D721Med (cell line): ENCODE measurements around the gene TUBB6.

Experiments
- DNase-seq: peaks from one replicate; pipeline ENCODE4 v3.0.0; 2011; ENCODE audit warnings: low spot score; ENCODE audit not compliant: insufficient read length
- FAIRE-seq: peaks from 2 replicates; lab custom pipeline; 2011; peaks lifted over from hg19 to GRCh38; lab: Jason Lieb, UNC
- TF ChIP-seq, protein P1 (sequence below): IDR thresholded peaks from 2 replicates; pipeline ENCODE4 v1.5.1; 2012; ENCODE audit warnings: mild to moderate bottlenecking, control low read depth; ENCODE audit not compliant: insufficient read depth; ENCODE audit errors: missing control alignments

The TUBB6 gene

DNA sequence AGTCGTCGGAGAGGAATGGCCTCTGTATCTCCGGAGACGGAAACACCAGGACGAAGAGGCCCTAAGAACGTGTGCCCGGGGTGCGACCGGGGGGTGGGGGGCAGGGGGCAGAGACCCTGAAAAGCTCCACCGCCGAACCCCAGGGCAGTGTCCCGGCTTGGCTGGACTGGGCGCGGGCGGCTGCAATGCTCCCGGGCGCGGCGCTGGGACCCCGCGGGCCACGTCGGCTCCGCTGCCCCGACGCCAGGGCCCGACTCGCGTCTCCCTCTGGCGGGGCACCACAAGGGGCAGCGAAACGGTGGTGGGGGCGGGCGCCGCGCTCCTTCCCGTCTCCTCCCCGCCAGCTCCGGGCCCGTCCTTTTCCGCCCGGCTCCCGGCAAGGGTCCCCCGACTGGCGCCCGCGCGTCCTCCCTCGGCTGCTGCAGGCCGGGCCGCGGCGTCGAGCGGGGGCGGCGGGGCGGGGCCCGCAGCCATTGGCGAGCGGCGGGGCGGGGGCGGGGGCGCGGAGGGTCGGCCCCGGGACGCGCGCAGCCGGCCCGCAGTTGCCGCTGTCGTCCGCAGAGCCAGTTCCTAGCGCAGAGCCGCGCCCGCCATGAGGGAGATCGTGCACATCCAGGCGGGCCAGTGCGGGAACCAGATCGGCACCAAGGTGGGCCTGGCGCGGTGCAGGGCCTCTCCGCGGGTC lies at the start of gene TUBB6:
Gene TUBB6, plus strand, starts transcription at position 541 of the 685 bp plus-strand sequence. Its CDS starts 52 bp downstream, at position 593.
- DNase-seq: peak; percentile 45
- TF ChIP-seq, protein P1, sequence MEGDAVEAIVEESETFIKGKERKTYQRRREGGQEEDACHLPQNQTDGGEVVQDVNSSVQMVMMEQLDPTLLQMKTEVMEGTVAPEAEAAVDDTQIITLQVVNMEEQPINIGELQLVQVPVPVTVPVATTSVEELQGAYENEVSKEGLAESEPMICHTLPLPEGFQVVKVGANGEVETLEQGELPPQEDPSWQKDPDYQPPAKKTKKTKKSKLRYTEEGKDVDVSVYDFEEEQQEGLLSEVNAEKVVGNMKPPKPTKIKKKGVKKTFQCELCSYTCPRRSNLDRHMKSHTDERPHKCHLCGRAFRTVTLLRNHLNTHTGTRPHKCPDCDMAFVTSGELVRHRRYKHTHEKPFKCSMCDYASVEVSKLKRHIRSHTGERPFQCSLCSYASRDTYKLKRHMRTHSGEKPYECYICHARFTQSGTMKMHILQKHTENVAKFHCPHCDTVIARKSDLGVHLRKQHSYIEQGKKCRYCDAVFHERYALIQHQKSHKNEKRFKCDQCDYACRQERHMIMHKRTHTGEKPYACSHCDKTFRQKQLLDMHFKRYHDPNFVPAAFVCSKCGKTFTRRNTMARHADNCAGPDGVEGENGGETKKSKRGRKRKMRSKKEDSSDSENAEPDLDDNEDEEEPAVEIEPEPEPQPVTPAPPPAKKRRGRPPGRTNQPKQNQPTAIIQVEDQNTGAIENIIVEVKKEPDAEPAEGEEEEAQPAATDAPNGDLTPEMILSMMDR: no peak
- FAIRE-seq: no peak

DNA sequence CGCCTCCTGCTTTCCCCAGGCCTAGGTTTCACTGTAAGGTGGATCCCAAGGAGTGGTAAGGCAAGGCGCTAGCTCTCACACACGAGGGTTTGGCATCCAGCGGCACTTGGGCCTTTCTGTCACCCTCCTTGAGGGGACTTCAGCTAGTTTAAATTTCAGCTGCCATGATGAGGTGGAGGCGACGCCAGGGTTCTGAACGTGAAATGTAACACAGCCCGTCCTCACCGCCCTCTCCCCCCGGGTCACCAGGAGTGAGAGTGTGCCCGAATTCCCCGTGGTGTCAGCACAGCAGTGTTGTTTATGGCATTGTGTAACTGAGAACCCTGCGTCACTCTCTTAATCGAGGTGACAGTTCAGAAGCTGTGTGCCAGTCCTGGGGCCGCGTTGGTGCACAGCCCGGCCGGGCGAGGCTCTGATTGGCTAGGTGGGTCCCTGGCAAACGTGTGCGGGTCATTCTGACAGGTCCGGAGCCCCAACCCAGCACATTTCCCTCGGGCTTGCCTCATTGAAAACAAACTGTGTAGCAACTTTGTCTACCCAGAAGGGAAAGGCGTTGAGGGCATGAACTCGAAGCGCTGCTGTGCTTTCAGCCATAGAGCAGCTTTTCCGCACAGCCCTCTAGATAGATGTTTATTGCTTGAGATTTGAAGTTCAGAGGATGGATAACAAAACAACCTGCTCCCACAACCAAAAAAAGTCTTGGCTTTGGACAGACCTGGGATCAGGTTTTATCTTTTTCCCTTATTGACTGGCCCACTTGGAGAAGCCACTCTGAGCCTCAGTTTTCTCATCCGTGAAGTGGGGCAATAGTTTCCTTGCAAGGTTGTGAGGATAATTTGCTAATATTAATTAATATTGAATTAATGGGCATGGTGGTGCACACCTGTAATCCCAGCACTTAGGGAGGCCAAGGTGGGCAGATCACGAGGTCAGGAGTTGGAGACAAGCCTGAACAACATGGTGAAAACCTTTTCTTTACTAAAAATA lies 49.0 kb upstream of the TUBB6 start:
- no peak for FAIRE-seq
- no peak for DNase-seq

GRCh38 chr18:12262748-12263147 lies 45.3 kb upstream of the TUBB6 start:
- DNase-seq (no peak), FAIRE-seq (no peak)
- TF ChIP-seq, protein P1: no peak

More for the DNA sequence above, 49.0 kb upstream of the TUBB6 start:
- TF ChIP-seq, protein P1: no peak

DNA sequence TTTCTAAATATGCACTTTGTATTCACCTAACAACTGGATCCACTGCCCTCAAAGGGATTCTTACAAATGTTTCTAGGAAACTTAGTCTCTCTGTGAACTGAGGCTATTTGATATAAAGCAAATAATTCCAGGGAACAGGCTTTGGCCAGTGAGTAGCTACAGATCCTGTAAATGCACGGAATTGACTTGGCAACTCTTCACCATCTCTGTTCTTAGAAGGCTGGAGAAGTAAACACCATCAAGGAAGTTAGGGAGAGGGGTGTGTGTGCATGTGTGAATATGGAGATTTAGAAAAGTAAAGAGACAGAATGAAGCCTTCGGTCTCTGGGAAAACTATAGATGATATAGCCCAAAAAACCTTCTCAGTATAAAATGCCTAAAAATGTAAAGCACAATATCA lies 43.2 kb upstream of the TUBB6 start:
- FAIRE-seq (no peak), DNase-seq (no peak)
- TF ChIP-seq, protein P1: no peak

GRCh38 chr18:12271376-12272235 lies 36.4 kb upstream of the TUBB6 start:
- FAIRE-seq: no peak
- peak; percentile 62 for DNase-seq
- TF ChIP-seq, protein P1: peak; percentile 57

DNA sequence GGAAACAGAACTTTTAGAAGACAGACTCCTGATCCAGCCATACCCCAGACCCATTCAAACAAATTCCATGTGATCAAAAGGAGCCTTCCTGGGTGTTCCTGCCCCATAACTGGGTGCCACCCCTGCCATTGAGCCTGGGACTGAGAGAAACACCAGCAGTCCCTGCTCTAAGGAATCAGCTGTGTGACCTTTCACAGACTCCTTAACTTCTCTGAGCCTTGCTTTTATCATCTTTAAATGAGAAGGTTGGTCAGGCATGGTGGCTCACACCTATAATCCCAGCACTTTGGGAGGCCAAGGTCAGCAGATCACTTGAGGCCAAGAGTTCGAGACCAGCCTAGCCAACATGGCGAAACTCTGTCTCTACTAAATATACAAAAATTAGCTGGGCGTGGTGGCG lies 33.2 kb upstream of the TUBB6 start:
- FAIRE-seq: no peak
- no peak for DNase-seq
- TF ChIP-seq, protein P1: no peak
